ENCODE data around the gene SORBS2. TPM values are rescaled to one million over a fixed set of nuclear protein-coding genes. Genes with fewer than 3 reads are reported as not detected.

The SORBS2 gene
- total RNA-seq, 2 experiments from 2014 or later: not detected

GRCh38 chr4:185677637-185678314 is 134.2 kb downstream of the SORBS2 start:
- Mint-ChIP-seq H3K9me3 (no peaks in the 10 kb centered on the region), H3K27ac (no peak overlapping the region), H3K36me3 (ENCODE audit: low read depth) (no peaks in the 10 kb centered on the region), H3K27me3 (ENCODE audit: low read depth) (peaks cover 6% of the 10 kb centered on the region), H3K4me3 (no peak overlapping the region), H3K4me1 (ENCODE audit: low read depth) (no peaks in the 10 kb centered on the region)
- CTCF ChIA-PET: no interaction called here
- DNase-seq: no peak
- intact Hi-C loops (cut with micrococcal nuclease): no loop called here

DNA sequence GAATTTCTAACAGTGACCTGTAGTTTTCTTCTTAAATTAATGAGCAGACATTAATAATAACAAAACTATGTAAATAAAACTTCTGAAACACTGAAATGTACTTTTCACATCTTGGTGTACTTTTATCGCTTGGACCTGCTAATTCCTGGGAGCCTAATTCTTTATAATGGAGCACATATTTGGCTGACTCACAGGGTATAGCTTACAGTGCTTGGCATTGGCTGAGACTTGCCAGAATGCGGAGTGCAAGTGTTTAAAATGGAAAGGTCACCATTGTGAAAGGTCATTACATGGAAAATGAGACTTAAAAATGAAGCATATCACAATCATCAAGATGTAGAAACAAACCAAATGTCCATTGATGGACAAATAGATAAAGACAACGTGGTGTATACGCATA is 139.4 kb downstream of the SORBS2 start:
- Mint-ChIP-seq H3K36me3 (ENCODE audit: low read depth) (no peaks in the 10 kb centered on the region), H3K4me1 (ENCODE audit: low read depth) (no peaks in the 10 kb centered on the region), H3K27me3 (ENCODE audit: low read depth) (peaks cover 4% of the 10 kb centered on the region), H3K27ac (no peak overlapping the region), H3K4me3 (no peak overlapping the region), H3K9me3 (no peaks in the 10 kb centered on the region)
- DNase-seq: no peak
- CTCF ChIA-PET: no interaction called here
- intact Hi-C loops (cut with micrococcal nuclease): no loop called here

- H3K27me3 Mint-ChIP-seq (ENCODE audit: low read depth): peaks cover under 1% of the 10 kb centered on the region
- no peaks in the 10 kb centered on the region for H3K4me1 Mint-ChIP-seq (ENCODE audit: low read depth)
- intact Hi-C loops (cut with micrococcal nuclease): no loop called here
- DNase-seq: no peak
- H3K4me3 Mint-ChIP-seq: no peak overlapping the region
- CTCF ChIA-PET: no interaction called here
- H3K27ac Mint-ChIP-seq: no peak overlapping the region
- H3K36me3 Mint-ChIP-seq (ENCODE audit: low read depth): no peaks in the 10 kb centered on the region
- no peaks in the 10 kb centered on the region for H3K9me3 Mint-ChIP-seq
Observed at GRCh38 chr4:185672151-185672550, 139.8 kb downstream of the SORBS2 start.

GRCh38 chr4:185671496-185671895 is 140.5 kb downstream of the SORBS2 start:
- intact Hi-C loops (cut with micrococcal nuclease): no loop called here
- H3K27me3 Mint-ChIP-seq (ENCODE audit: low read depth): no peaks in the 10 kb centered on the region
- no peaks in the 10 kb centered on the region for H3K36me3 Mint-ChIP-seq (ENCODE audit: low read depth)
- H3K4me3 Mint-ChIP-seq: no peak overlapping the region
- no peak overlapping the region for H3K27ac Mint-ChIP-seq
- DNase-seq: no peak
- H3K4me1 Mint-ChIP-seq (ENCODE audit: low read depth): no peaks in the 10 kb centered on the region
- H3K9me3 Mint-ChIP-seq: no peaks in the 10 kb centered on the region
- CTCF ChIA-PET: no interaction called here

DNA sequence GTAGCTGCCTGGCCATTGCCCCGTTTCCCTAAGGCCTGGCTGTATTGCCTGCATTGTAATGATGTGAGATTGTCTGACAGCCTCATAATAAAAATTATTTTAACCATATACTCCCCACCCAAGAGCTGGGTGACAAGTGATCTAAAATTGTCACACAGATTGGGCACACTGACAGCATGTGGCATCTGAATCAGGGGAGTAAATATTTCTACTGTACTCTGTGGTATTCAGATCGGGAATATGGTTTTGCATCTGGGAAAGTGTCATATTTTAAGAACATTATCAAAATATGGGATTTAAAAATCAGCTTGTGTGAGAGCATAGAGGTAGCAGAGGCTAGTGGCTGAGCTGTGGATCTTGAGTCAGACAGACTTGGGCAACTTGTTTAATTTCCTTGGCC is 140.9 kb downstream of the SORBS2 start:
- H3K4me1 Mint-ChIP-seq (ENCODE audit: low read depth): no peaks in the 10 kb centered on the region
- H3K27me3 Mint-ChIP-seq (ENCODE audit: low read depth): no peaks in the 10 kb centered on the region
- DNase-seq: no peak
- H3K36me3 Mint-ChIP-seq (ENCODE audit: low read depth): no peaks in the 10 kb centered on the region
- no peak overlapping the region for H3K4me3 Mint-ChIP-seq
- intact Hi-C loops (cut with micrococcal nuclease): no loop called here
- H3K9me3 Mint-ChIP-seq: no peaks in the 10 kb centered on the region
- CTCF ChIA-PET: no interaction called here
- H3K27ac Mint-ChIP-seq: no peak overlapping the region

GRCh38 chr4:185669288-185669687 is 142.7 kb downstream of the SORBS2 start:
- Mint-ChIP-seq H3K9me3 (no peaks in the 10 kb centered on the region), H3K4me3 (no peak overlapping the region), H3K27me3 (ENCODE audit: low read depth) (peaks cover 7% of the 10 kb centered on the region), H3K4me1 (ENCODE audit: low read depth) (no peaks in the 10 kb centered on the region), H3K36me3 (ENCODE audit: low read depth) (no peaks in the 10 kb centered on the region), H3K27ac (no peak overlapping the region)
- CTCF ChIA-PET: interaction anchor here (1.3 kb wide), 1 partner anchor 28 kb away, joined by 4 read pairs; no protein-coding TSS in a partner anchor
- intact Hi-C loops (cut with micrococcal nuclease): no loop called here
- no peak for DNase-seq

- CTCF ChIA-PET: no interaction called here
Observed at GRCh38 chr4:185666156-185666555, 145.8 kb downstream of the SORBS2 start.

DNA sequence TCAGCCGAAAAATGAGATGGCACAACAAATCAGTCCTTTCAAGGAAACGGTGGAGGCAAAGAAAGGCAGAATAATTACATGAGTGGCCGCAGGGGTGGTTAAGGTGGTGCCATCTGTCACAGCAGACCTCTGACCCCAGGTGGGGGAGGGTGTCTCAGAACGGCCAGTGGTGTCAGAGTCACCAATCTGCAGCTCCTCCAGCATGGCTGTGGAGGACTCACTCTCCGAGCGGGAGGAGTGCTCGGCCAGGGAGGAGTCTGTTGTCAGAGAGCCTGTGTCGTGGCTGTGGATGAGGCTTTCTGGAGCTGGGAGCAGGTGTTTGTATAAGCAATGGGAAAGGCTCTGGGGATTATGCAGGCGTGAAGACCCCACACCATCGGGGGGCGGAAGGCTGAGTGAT is 146.3 kb downstream of the SORBS2 start:
- Mint-ChIP-seq H3K27me3 (ENCODE audit: low read depth) (peaks cover 7% of the 10 kb centered on the region), H3K9me3 (no peaks in the 10 kb centered on the region), H3K36me3 (ENCODE audit: low read depth) (no peaks in the 10 kb centered on the region), H3K27ac (no peak overlapping the region), H3K4me3 (no peak overlapping the region), H3K4me1 (ENCODE audit: low read depth) (no peaks in the 10 kb centered on the region)
- intact Hi-C loops (cut with micrococcal nuclease): no loop called here
- CTCF ChIA-PET: interaction anchor here (0.9 kb wide), 1 partner anchor 69 kb away, joined by 6 read pairs; no protein-coding TSS in a partner anchor
- DNase-seq: no peak

More at GRCh38 chr4:185666156-185666555, 145.8 kb downstream of the SORBS2 start:
- no peak overlapping the region for H3K4me3 Mint-ChIP-seq
- H3K9me3 Mint-ChIP-seq: no peaks in the 10 kb centered on the region
- peaks cover 7% of the 10 kb centered on the region for H3K27me3 Mint-ChIP-seq (ENCODE audit: low read depth)
- intact Hi-C loops (cut with micrococcal nuclease): no loop called here
- DNase-seq: no peak
- no peak overlapping the region for H3K27ac Mint-ChIP-seq
- no peaks in the 10 kb centered on the region for H3K4me1 Mint-ChIP-seq (ENCODE audit: low read depth)
- H3K36me3 Mint-ChIP-seq (ENCODE audit: low read depth): no peaks in the 10 kb centered on the region

DNA sequence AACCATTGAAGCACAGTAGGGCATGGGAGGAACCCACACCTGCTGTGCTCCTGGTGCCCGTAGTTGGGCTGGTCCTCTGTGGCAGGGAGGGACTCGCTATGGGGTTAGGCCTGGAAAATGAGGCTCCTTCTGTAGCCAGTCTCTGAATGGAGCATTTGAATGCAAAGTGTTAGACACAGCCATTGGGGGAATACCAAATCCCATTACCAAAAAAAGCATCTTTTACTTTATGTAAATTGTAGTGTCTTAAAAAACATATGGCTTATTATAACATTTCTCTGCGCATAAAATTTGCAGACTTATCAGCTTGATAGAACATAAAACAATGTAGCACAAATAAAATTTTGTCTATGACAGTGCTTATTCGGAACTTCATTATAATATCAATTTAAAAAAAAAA is 147.5 kb downstream of the SORBS2 start:
- Mint-ChIP-seq H3K27me3 (ENCODE audit: low read depth) (peaks cover 8% of the 10 kb centered on the region), H3K36me3 (ENCODE audit: low read depth) (no peaks in the 10 kb centered on the region), H3K9me3 (no peaks in the 10 kb centered on the region), H3K4me3 (no peak overlapping the region), H3K4me1 (ENCODE audit: low read depth) (no peaks in the 10 kb centered on the region), H3K27ac (no peak overlapping the region)
- intact Hi-C loops (cut with micrococcal nuclease): no loop called here
- CTCF ChIA-PET: interaction anchor here (0.9 kb wide), 1 partner anchor 68 kb away, joined by 6 read pairs; no protein-coding TSS in a partner anchor
- no peak for DNase-seq

DNA sequence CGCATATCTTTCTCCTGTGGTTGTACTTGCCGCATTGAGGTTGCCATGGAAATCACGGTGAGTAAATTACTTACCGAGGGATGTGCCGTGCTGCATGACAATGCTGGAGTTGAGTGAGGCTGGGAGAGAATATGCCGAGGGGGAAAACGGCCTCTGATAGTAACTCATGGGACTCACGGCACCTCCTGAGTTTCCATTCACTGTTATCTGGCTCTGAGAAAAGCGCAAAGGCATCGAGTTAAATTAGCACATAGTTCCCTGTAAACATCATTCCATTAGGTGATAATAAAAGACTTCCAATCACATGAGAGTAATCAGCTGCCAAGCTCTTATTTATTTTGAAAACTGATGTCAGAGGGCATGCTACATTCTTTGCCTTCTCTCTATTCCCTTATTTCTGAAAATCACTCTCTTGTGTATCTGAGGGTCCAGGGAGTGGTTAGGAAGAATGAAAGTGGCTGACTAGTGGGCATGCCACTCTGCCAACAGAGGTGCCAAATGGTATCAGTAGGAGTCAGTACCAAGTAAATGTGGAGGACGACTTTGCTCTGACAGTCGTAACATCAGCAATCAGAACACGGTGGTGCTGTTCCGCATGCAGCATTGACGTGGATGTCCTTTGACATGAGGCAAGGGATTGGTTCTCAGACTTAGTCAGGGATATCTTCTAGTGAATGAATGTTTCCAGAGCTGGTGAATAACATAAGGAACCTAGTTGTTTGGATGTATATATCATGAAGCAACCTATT is 149.8 kb downstream of the SORBS2 start:
- Mint-ChIP-seq H3K9me3 (no peaks in the 10 kb centered on the region), H3K27ac (no peak overlapping the region), H3K4me3 (no peak overlapping the region), H3K27me3 (ENCODE audit: low read depth) (peaks cover 9% of the 10 kb centered on the region), H3K4me1 (ENCODE audit: low read depth) (no peaks in the 10 kb centered on the region), H3K36me3 (ENCODE audit: low read depth) (no peaks in the 10 kb centered on the region)
- no peak for DNase-seq
- intact Hi-C loops (cut with micrococcal nuclease): no loop called here
- CTCF ChIA-PET: no interaction called here

- H3K27me3 Mint-ChIP-seq (ENCODE audit: low read depth): peaks cover 2% of the 10 kb centered on the region
- DNase-seq: no peak
- no peaks in the 10 kb centered on the region for H3K9me3 Mint-ChIP-seq
- intact Hi-C loops (cut with micrococcal nuclease): no loop called here
- no peaks in the 10 kb centered on the region for H3K4me1 Mint-ChIP-seq (ENCODE audit: low read depth)
- no peaks in the 10 kb centered on the region for H3K36me3 Mint-ChIP-seq (ENCODE audit: low read depth)
- CTCF ChIA-PET: no interaction called here
- no peak overlapping the region for H3K4me3 Mint-ChIP-seq
- no peak overlapping the region for H3K27ac Mint-ChIP-seq
Observed at GRCh38 chr4:185660340-185660739, 151.7 kb downstream of the SORBS2 start.

DNA sequence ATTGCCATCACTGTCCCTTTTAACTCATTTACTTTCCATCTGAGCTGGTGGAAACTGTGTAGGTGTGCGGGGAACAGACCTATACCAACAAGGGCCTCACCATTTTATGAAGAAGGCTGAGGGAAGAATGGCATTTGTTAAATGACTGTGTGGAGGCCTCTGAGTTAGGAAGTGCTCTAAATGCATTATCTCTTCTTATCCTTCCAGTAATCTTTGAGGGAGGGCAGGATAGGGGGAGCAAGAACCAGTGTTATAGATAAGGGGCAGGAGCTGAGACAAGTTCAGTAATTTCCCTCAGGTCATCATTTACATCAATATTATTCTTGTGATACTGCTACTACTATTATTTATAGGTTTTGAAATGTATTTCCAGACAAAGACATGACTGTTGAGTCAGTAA is 154.3 kb downstream of the SORBS2 start:
- Mint-ChIP-seq H3K4me3 (no peak overlapping the region), H3K36me3 (ENCODE audit: low read depth) (no peaks in the 10 kb centered on the region), H3K27ac (no peak overlapping the region), H3K27me3 (ENCODE audit: low read depth) (peaks cover 5% of the 10 kb centered on the region), H3K9me3 (no peaks in the 10 kb centered on the region), H3K4me1 (ENCODE audit: low read depth) (no peaks in the 10 kb centered on the region)
- no peak for DNase-seq
- intact Hi-C loops (cut with micrococcal nuclease): no loop called here
- CTCF ChIA-PET: no interaction called here

GRCh38 chr4:185657183-185657582 is 154.8 kb downstream of the SORBS2 start:
- Mint-ChIP-seq H3K27me3 (ENCODE audit: low read depth) (peaks cover 6% of the 10 kb centered on the region), H3K36me3 (ENCODE audit: low read depth) (no peaks in the 10 kb centered on the region), H3K4me1 (ENCODE audit: low read depth) (no peaks in the 10 kb centered on the region), H3K27ac (no peak overlapping the region), H3K4me3 (no peak overlapping the region), H3K9me3 (no peaks in the 10 kb centered on the region)
- DNase-seq: no peak
- intact Hi-C loops (cut with micrococcal nuclease): no loop called here
- CTCF ChIA-PET: no interaction called here
